Thyroid gland (tissue), 4 donors: ENCODE results near the gene PSMC4. TPM values are rescaled to one million over a fixed set of nuclear protein-coding genes. Genes with fewer than 3 reads are reported as not detected.

Source experiments
- DNase-seq, 2 donors: peaks; one replicate each; pipeline ENCODE4 v3.0.0-alpha.2; 2019
- H3K27ac ChIP-seq, 3 donors: fragments of 200-600 bp; sonication (generic); 1 replicate in 2 of 3; 2 replicates in 1 of 3; pipeline ENCODE4 v1.5.1; 2016 to 2019; ENCODE audit warnings: mild to moderate bottlenecking in 1 of 3, moderate library complexity in 1 of 3
- H3K27me3 ChIP-seq: fragments of 200-600 bp; sonication (generic); one replicate; pipeline ENCODE4 v1.5.1; 2019
- H3K36me3 ChIP-seq, 2 donors: fragments of 200-600 bp; sonication (generic); one replicate each; pipeline ENCODE4 v1.5.1; 2016 to 2019
- H3K4me1 ChIP-seq, 2 donors: fragments of 200-600 bp; sonication (generic); one replicate each; pipeline ENCODE4 v1.5.1; 2017 to 2019
- H3K4me3 ChIP-seq, 3 donors: fragments of 200-600 bp; sonication (generic); replicated peaks in 1 of 3; 1 replicate in 2 of 3; 2 replicates in 1 of 3; pipeline ENCODE4 v1.5.1; 2016; ENCODE audit warnings: mild to moderate bottlenecking in 1 of 3
- H3K9me3 ChIP-seq: fragments of 200-600 bp; sonication (generic); one replicate; pipeline ENCODE4 v1.5.1; 2017
- CTCF ChIP-seq, 6 experiments: fragments of 200-600 bp in 3 of 6; fragments of 450-650 bp in 3 of 6; sonication (generic) in 3 of 6; IDR thresholded peaks; one replicate each; pipeline ENCODE4 v1.5.1; 2016 to 2019; ENCODE audit warnings: antibody characterized with exemption in 6 of 6, mild to moderate bottlenecking in 2 of 6, inconsistent platforms in 1 of 6, moderate library complexity in 1 of 6
- POLR2A ChIP-seq, 2 donors: fragments of 450-650 bp; IDR thresholded peaks; one replicate each; pipeline ENCODE4 v1.6.1; 2017; ENCODE audit warnings: antibody characterized with exemption in 2 of 2, mild to moderate bottlenecking in 2 of 2, moderate library complexity in 1 of 2
- WGBS, 2 donors: methylation state at CpG; one replicate each; pipeline ENCODE4 v1.1.5; 2017; 5-methylcytosine and 5-hydroxymethylcytosine counted together
- intact Hi-C: fragments of 100-400 bp; cut with DNase I; formaldehyde crosslinking; loops from one replicate; pipeline ENCODE4 v1.15.1; 2023
- total RNA-seq, 4 donors: library from RNA; depleted of rRNA; stranded (reverse); fragments of >200 nt; gene quantifications; one replicate each; pipeline ENCODE4 v1.2.3, GENCODE V29; 2016

Gene PSMC4
- total RNA-seq, 4 donors from 2014 or later, result 120 to 220 (median 166) TPM

- no peaks in the 10 kb centered on the region for H3K27me3 ChIP-seq
- no peak overlapping the region for H3K4me3 ChIP-seq
- DNase-seq, result no peak
- intact Hi-C loops, result loop anchor here (5.0 to 10.0 kb wide), 3 partner anchors 82 to 182 kb away; partner anchors contain the start of gene FBL
- WGBS, 2 donors, result 95 to 97% methylated on average over 24 of the region's 24 CpGs
- peaks cover 42 to 49% of the 10 kb centered on the region in 2 donors for H3K36me3 ChIP-seq
- no peak overlapping the region for H3K27ac ChIP-seq
- TF ChIP-seq POLR2A (IDR thresholded peaks at IDR 0.05) (no peak), CTCF (IDR thresholded peaks at IDR 0.05) (no peak)
- H3K9me3 ChIP-seq, result no peaks in the 10 kb centered on the region
- H3K4me1 ChIP-seq, result peaks cover 6 to 18% of the 10 kb centered on the region in 2 donors
Measured at GRCh38 chr19:39974377-39975155, 3.6 kb downstream of the PSMC4 start.

DNA sequence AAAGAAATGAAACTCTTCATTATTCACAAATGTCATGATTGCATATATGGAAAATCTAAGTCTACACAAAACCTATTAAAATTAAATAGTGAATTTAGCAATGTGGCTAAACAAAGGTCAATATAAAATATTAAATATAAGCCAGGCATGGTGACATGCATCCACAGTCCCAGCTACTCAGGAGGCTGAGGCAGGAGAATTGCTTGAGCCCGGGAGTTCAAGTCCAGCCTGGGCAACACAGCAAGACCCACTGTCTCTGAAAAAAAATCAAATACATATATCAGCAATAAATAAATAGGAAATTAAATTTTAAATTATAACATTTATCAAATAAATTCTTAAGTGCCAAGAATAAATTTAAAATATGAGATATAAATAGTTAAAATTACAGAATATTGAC lies 11.9 kb downstream of the PSMC4 start:
- Histone ChIP-seq H3K27ac (no peak overlapping the region), H3K4me1 (peaks cover 0 to 4% of the 10 kb centered on the region in 2 donors), H3K9me3 (no peaks in the 10 kb centered on the region), H3K36me3 (peaks cover 25 to 30% of the 10 kb centered on the region in 2 donors), H3K27me3 (no peaks in the 10 kb centered on the region), H3K4me3 (no peak overlapping the region)
- no peak for DNase-seq
- intact Hi-C loops, result no loop called here
- TF ChIP-seq CTCF (IDR thresholded peaks at IDR 0.05), result no peak
- no peak for TF ChIP-seq POLR2A (IDR thresholded peaks at IDR 0.05)
- WGBS, 2 donors, result 97 to 100% methylated on average over 1 of the region's 1 CpG

DNA sequence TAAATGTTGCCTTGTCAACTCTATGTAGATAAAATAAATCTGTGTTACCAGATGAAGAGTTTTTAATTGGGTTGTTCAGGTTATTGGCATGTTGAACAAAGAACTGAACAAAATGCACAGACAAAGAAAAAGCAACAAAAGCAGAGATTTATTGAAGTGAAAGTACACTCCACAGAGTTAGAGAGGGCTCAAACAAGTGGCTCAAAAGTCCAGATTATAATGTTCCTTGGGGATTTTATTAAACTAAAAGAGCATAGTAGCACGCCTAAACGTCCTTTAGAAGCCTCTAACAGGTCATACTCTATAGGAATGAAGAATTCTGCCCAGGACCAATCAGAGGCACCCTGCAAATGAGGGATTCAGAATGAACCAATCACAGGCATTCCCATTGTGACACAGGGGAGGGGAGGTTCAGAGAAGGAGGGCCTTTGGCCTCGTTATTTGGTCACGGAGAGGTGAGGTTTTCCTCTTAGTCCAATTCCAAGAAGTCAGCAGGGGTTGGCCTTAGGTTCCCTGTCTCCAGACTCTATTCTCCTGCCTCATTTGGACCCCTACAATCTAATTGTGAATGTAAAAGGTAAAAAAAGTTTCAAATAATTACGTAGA lies 12.8 kb downstream of the PSMC4 start:
- TF ChIP-seq CTCF (IDR thresholded peaks at IDR 0.05) (no peak), POLR2A (IDR thresholded peaks at IDR 0.05) (no peak)
- Histone ChIP-seq H3K27ac (no peak overlapping the region), H3K4me1 (peaks cover 0 to 4% of the 10 kb centered on the region in 2 donors), H3K36me3 (peaks cover 20 to 28% of the 10 kb centered on the region in 2 donors), H3K4me3 (no peak overlapping the region), H3K9me3 (no peaks in the 10 kb centered on the region), H3K27me3 (no peaks in the 10 kb centered on the region)
- WGBS, 2 donors, result 84 to 93% methylated on average over 5 of the region's 5 CpGs
- intact Hi-C loops, result no loop called here
- DNase-seq, result no peak

GRCh38 chr19:39986643-39987042 lies 15.7 kb downstream of the PSMC4 start:
- H3K4me3 ChIP-seq, result no peak overlapping the region
- no peak for DNase-seq
- H3K27me3 ChIP-seq, result no peaks in the 10 kb centered on the region
- peaks cover 0 to 6% of the 10 kb centered on the region in 2 donors for H3K36me3 ChIP-seq
- peaks cover 0 to 4% of the 10 kb centered on the region in 2 donors for H3K4me1 ChIP-seq
- H3K9me3 ChIP-seq, result no peaks in the 10 kb centered on the region
- intact Hi-C loops, result no loop called here
- no peak overlapping the region for H3K27ac ChIP-seq
- no peak for TF ChIP-seq CTCF (IDR thresholded peaks at IDR 0.05)
- no peak for TF ChIP-seq POLR2A (IDR thresholded peaks at IDR 0.05)

DNA sequence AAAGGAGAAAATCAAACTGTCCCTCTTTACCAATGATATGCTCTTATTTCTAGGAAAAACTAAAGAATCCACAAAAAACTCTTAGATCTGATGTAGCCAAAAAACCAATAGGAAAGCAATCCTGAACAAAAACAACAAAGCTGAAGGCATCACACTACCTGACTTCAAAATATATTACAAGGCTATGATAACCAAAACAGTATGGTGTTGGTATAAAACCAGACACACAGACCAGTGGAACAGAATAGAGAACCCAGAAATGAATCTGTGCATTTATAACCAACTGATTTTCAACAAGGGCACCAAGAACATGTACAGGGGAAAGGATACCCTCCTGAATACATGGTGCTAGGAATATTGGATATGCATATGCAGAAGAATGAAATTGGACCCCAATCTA lies 16.2 kb downstream of the PSMC4 start:
- H3K9me3 ChIP-seq, result no peaks in the 10 kb centered on the region
- H3K27me3 ChIP-seq, result no peaks in the 10 kb centered on the region
- peaks cover 0 to 2% of the 10 kb centered on the region in 2 donors for H3K36me3 ChIP-seq
- TF ChIP-seq CTCF (IDR thresholded peaks at IDR 0.05) (no peak), POLR2A (IDR thresholded peaks at IDR 0.05) (no peak)
- H3K27ac ChIP-seq, result no peak overlapping the region
- intact Hi-C loops, result no loop called here
- DNase-seq, result no peak
- H3K4me3 ChIP-seq, result no peak overlapping the region
- peaks cover 0 to 4% of the 10 kb centered on the region in 2 donors for H3K4me1 ChIP-seq
